Spinal cord (tissue), 10 donors: ENCODE data around the gene ADAM12. TPM values are rescaled to one million over a fixed set of nuclear protein-coding genes. Genes with fewer than 3 reads are reported as not detected.

ENCODE experiments used
- DNase-seq, 6 donors: peaks; one replicate each; pipeline versions ENCODE4 v3.0.0 to v3.0.0-alpha.2; 2013 to 2015; ENCODE audit warnings: low spot score in 6 of 6, low read depth in 4 of 6
- H3K27ac ChIP-seq: one replicate; pipeline ENCODE4 v1.5.1; 2013; ENCODE audit warnings: low read depth, low read length, control low read depth
- H3K27me3 ChIP-seq: one replicate; pipeline ENCODE4 v1.6.1; 2013; ENCODE audit warnings: low read length; ENCODE audit not compliant: control insufficient read depth, insufficient read depth
- H3K36me3 ChIP-seq: one replicate; pipeline ENCODE4 v1.6.1; 2013; ENCODE audit warnings: low read length; ENCODE audit not compliant: control insufficient read depth, insufficient read depth
- H3K4me1 ChIP-seq: one replicate; pipeline ENCODE4 v1.6.1; 2013; ENCODE audit warnings: low read length; ENCODE audit not compliant: control insufficient read depth, insufficient read depth
- H3K4me3 ChIP-seq: one replicate; pipeline ENCODE4 v1.5.1; 2013; ENCODE audit warnings: low read depth, low read length, control low read depth
- H3K9me3 ChIP-seq: one replicate; pipeline ENCODE4 v1.6.1; 2013; ENCODE audit warnings: low read length; ENCODE audit not compliant: control insufficient read depth, insufficient read depth
- WGBS: methylation state at CpG from one replicate; pipeline ENCODE4 v1.1.5; 2013; ENCODE audit warnings: missing lambda C conversion rate; ENCODE audit not compliant: insufficient coverage; 5-methylcytosine and 5-hydroxymethylcytosine counted together
- polyA plus RNA-seq, 2 donors: library from polyadenylated mRNA; unstranded; fragments of 120-200 nt; gene quantifications; one replicate each; pipeline ENCODE4 v1.2.1, GENCODE V29; 2013; ENCODE audit not compliant: insufficient read length in 2 of 2
- total RNA-seq, 2 donors: library from RNA; depleted of rRNA in 1 of 2; stranded (reverse); fragments of 120-200 nt in 1 of 2; fragments of >200 nt in 1 of 2; gene quantifications; one replicate each; pipeline versions ENCODE4 v1.2.3 to v1.2.4, GENCODE V29; 2013 to 2014
- donor health status: healthy.

The ADAM12 gene
- total and polyA plus RNA-seq, 4 donors, result 9.8 to 81.5 (median 23.6) TPM

DNA sequence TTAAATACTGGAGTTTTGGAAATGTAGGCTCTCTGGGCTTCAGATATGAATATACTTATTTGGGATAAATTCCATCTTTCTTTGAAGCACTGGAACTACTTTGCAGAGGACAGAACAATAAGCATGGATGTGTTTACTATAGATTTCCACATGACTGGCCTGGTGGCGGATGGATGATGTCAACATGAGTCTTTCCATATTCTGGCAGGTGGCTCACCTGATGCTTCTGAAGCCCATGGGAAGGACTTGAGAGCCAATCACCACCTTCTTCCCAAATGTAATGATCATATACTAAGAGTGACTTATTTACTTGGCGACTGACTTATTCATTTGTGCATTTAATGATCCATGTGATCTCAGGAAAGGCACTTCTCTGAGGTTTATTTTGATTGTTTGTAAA lies 381.4 kb downstream of the ADAM12 start:
- WGBS, result no CpG with 5 or more reads among the region's 2 CpGs
- DNase-seq, result no peak
- Histone ChIP-seq H3K4me3 (no peak overlapping the region), H3K27ac (no peak overlapping the region), H3K36me3 (peaks cover 3% of the 10 kb centered on the region), H3K4me1 (no peaks in the 10 kb centered on the region), H3K9me3 (peaks cover 2% of the 10 kb centered on the region), H3K27me3 (no peaks in the 10 kb centered on the region)

GRCh38 chr10:126006264-126006663 lies 382.0 kb downstream of the ADAM12 start:
- no peaks in the 10 kb centered on the region for H3K4me1 ChIP-seq
- no peak overlapping the region for H3K27ac ChIP-seq
- DNase-seq, result no peak
- no peaks in the 10 kb centered on the region for H3K27me3 ChIP-seq
- peaks cover 2% of the 10 kb centered on the region for H3K9me3 ChIP-seq
- peaks cover 3% of the 10 kb centered on the region for H3K36me3 ChIP-seq
- WGBS, result 100% methylated on average over 2 of the region's 5 CpGs
- H3K4me3 ChIP-seq, result no peak overlapping the region

- peaks cover 3% of the 10 kb centered on the region for H3K36me3 ChIP-seq
- DNase-seq, result no peak
- no peaks in the 10 kb centered on the region for H3K27me3 ChIP-seq
- no peaks in the 10 kb centered on the region for H3K9me3 ChIP-seq
- no peak overlapping the region for H3K27ac ChIP-seq
- H3K4me1 ChIP-seq, result no peaks in the 10 kb centered on the region
- 81% methylated on average over 8 of the region's 8 CpGs for WGBS
- H3K4me3 ChIP-seq, result no peak overlapping the region
Observed at GRCh38 chr10:126004752-126005151, 383.5 kb downstream of the ADAM12 start.

- WGBS, result no CpG with 5 or more reads among the region's 2 CpGs
- H3K27ac ChIP-seq, result no peak overlapping the region
- DNase-seq, result no peak
- no peaks in the 10 kb centered on the region for H3K27me3 ChIP-seq
- no peak overlapping the region for H3K4me3 ChIP-seq
- H3K4me1 ChIP-seq, result no peaks in the 10 kb centered on the region
- peaks cover 3% of the 10 kb centered on the region for H3K36me3 ChIP-seq
- H3K9me3 ChIP-seq, result no peaks in the 10 kb centered on the region
Observed at GRCh38 chr10:126001576-126001975, 386.7 kb downstream of the ADAM12 start.

- WGBS, result 100% methylated on average over 1 of the region's 3 CpGs
- no peaks in the 10 kb centered on the region for H3K4me1 ChIP-seq
- no peak for DNase-seq
Observed at GRCh38 chr10:125999694-126000093, 388.6 kb downstream of the ADAM12 start.

GRCh38 chr10:125997586-125997985 lies 390.7 kb downstream of the ADAM12 start:
- Histone ChIP-seq H3K27ac (no peak overlapping the region), H3K4me1 (no peaks in the 10 kb centered on the region), H3K4me3 (no peak overlapping the region), H3K9me3 (no peaks in the 10 kb centered on the region), H3K27me3 (no peaks in the 10 kb centered on the region), H3K36me3 (peaks cover 3% of the 10 kb centered on the region)
- DNase-seq, result no peak
- WGBS, result 97% methylated on average over 11 of the region's 12 CpGs

More at GRCh38 chr10:125999694-126000093, 388.6 kb downstream of the ADAM12 start:
- H3K27me3 ChIP-seq, result no peaks in the 10 kb centered on the region
- H3K4me3 ChIP-seq, result no peak overlapping the region
- peaks cover 3% of the 10 kb centered on the region for H3K36me3 ChIP-seq
- H3K9me3 ChIP-seq, result no peaks in the 10 kb centered on the region
- H3K27ac ChIP-seq, result no peak overlapping the region

- peaks cover 3% of the 10 kb centered on the region for H3K36me3 ChIP-seq
- WGBS, result 88% methylated on average over 4 of the region's 9 CpGs
- peak in 1 of 6 donors; percentile 75 for DNase-seq
- H3K27me3 ChIP-seq, result no peaks in the 10 kb centered on the region
- no peak overlapping the region for H3K4me3 ChIP-seq
- H3K4me1 ChIP-seq, result peaks cover 2% of the 10 kb centered on the region
- H3K27ac ChIP-seq, result no peak overlapping the region
- H3K9me3 ChIP-seq, result no peaks in the 10 kb centered on the region
Observed at GRCh38 chr10:125995726-125996304, 392.5 kb downstream of the ADAM12 start.

DNA sequence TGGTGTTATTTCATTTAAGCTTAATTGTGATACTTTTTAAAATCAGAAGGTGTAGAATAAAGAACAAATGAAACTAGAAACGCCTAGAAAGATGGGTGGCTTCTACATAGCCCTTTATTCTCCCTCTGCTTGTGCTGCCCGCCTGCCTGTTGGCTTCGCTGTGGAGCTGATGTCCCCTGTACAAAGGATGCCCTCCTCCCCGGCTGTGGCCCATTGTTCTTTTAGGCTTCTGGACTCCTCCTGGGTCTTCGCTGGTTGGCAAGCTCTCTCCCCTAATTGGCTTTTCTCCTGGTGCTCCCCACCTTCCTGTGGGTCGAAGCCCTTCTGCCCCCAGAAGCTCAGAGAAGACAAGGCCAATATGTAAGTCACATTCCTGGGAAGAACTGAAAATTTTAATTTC lies 393.7 kb downstream of the ADAM12 start:
- no peak overlapping the region for H3K4me3 ChIP-seq
- H3K27me3 ChIP-seq, result no peaks in the 10 kb centered on the region
- peaks cover 2% of the 10 kb centered on the region for H3K4me1 ChIP-seq
- H3K27ac ChIP-seq, result no peak overlapping the region
- H3K36me3 ChIP-seq, result peaks cover 6% of the 10 kb centered on the region
- no peaks in the 10 kb centered on the region for H3K9me3 ChIP-seq
- 65% methylated on average over 5 of the region's 6 CpGs for WGBS
- no peak for DNase-seq

- Histone ChIP-seq H3K36me3 (peaks cover 3% of the 10 kb centered on the region), H3K27ac (no peak overlapping the region), H3K27me3 (no peaks in the 10 kb centered on the region), H3K9me3 (no peaks in the 10 kb centered on the region), H3K4me3 (no peak overlapping the region), H3K4me1 (peaks cover 2% of the 10 kb centered on the region)
- peak in 1 of 6 donors; percentile 59 for DNase-seq
- WGBS, result 0% methylated on average over 1 of the region's 7 CpGs
Observed at GRCh38 chr10:125992254-125992653, 396.0 kb downstream of the ADAM12 start.

DNA sequence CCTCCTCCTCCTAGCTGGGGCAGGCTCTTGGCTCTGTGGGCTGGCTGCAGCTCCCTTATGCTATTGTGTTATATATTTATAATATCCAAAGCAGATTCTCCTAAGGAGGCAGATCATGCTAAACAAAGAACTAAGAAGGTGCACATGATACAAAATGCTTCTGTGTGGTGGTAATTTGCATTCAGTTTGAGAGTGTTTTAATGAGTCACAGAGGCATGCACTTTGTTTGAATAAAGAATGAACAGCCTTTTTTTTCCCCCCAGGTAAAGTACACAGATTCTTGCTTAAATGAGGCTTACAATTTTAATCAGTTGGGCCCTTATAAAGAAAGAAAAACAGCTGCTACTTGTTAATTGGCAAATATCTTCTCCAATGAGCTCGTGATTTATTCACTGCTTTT lies 396.9 kb downstream of the ADAM12 start:
- WGBS, result no CpG with 5 or more reads among the region's 1 CpG

More for the DNA sequence above, 396.9 kb downstream of the ADAM12 start:
- DNase-seq, result peak in 1 of 6 donors; percentile 85
- Histone ChIP-seq H3K4me3 (no peak overlapping the region), H3K27me3 (no peaks in the 10 kb centered on the region), H3K27ac (no peak overlapping the region), H3K36me3 (peaks cover 3% of the 10 kb centered on the region), H3K4me1 (peaks cover 2% of the 10 kb centered on the region), H3K9me3 (no peaks in the 10 kb centered on the region)
